ENCODE data around the gene PRKAR1B.

PRKAR1B gene

GRCh38 chr7:517774-518629, 209.1 kb downstream of the PRKAR1B start:
- DNase-seq = no peak

- DNase-seq = no peak
Observed at GRCh38 chr7:516606-517456, 210.2 kb downstream of the PRKAR1B start.

- DNase-seq = no peak
Observed at GRCh38 chr7:516216-516605, 210.9 kb downstream of the PRKAR1B start.

- DNase-seq = no peak
Observed at GRCh38 chr7:515628-516027, 211.5 kb downstream of the PRKAR1B start.

GRCh38 chr7:514651-515598, 212.2 kb downstream of the PRKAR1B start:
- DNase-seq = no peak

- DNase-seq = no peak
Observed at GRCh38 chr7:514242-514641, 212.8 kb downstream of the PRKAR1B start.

GRCh38 chr7:513521-514166, 213.4 kb downstream of the PRKAR1B start:
- DNase-seq = no peak

GRCh38 chr7:512541-513311, 214.4 kb downstream of the PRKAR1B start:
- no peak for DNase-seq

GRCh38 chr7:512146-512510, 215.0 kb downstream of the PRKAR1B start:
- no peak for DNase-seq

- DNase-seq = no peak
Observed at GRCh38 chr7:511476-512145, 215.5 kb downstream of the PRKAR1B start.

GRCh38 chr7:510782-511281, 216.2 kb downstream of the PRKAR1B start:
- no peak for DNase-seq

- no peak for DNase-seq
Observed at GRCh38 chr7:510131-510481, 217.0 kb downstream of the PRKAR1B start.

GRCh38 chr7:509426-510130, 217.5 kb downstream of the PRKAR1B start:
- no peak for DNase-seq

GRCh38 chr7:508461-509170, 218.5 kb downstream of the PRKAR1B start:
- DNase-seq = no peak

- DNase-seq = no peak
Observed at GRCh38 chr7:507623-508300, 219.3 kb downstream of the PRKAR1B start.

- DNase-seq = no peak
Observed at GRCh38 chr7:506921-507622, 220.0 kb downstream of the PRKAR1B start.

GRCh38 chr7:506391-506831, 220.7 kb downstream of the PRKAR1B start:
- no peak for DNase-seq

- no peak for DNase-seq
Observed at GRCh38 chr7:505171-505570, 221.9 kb downstream of the PRKAR1B start.

Data from NCI-H446 treated with DMSO at 0.1 percent for 48 hours (cell line).